ELF-1 (cell line): ENCODE data around the gene PTCD2.

ENCODE experiments used
- DNase-seq: peaks from one replicate; pipeline ENCODE4 v3.0.0-alpha.2; 2016; ENCODE audit warnings: low read depth, low spot score

The PTCD2 gene

DNA sequence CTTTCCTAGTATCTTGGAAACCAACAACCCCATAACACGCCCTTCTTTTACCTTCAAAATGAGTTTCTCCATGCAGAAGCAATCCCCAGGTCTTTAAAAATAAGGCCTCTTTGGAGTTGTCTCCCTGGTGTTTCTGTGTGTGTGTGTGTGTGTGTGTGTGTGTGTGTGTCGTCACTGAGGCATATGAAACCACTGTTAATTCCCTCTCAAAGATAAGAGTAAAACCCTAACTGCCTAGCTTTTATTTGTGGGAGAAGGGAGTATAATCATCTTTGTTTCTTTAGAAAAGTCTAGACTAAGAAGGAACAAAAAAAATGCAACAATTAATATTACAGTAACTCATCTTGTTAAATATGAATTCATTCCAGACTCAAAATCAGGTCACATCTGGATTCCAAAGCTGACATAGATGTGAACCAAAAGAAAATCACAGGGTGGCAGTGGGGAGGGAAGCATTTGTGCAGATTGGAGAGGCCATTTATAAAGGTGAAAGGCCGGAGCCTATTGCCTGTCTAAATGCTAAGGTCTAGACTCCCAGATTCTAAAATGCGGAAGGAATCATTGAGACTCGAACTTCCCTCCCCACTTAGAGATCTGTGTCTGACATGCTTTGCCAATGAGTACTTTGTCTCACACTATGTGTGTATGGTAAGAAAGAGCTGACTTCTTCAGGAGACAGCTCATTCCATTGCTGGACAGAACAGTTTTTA lies 95.6 kb downstream of the PTCD2 start:
- no peak for DNase-seq

DNA sequence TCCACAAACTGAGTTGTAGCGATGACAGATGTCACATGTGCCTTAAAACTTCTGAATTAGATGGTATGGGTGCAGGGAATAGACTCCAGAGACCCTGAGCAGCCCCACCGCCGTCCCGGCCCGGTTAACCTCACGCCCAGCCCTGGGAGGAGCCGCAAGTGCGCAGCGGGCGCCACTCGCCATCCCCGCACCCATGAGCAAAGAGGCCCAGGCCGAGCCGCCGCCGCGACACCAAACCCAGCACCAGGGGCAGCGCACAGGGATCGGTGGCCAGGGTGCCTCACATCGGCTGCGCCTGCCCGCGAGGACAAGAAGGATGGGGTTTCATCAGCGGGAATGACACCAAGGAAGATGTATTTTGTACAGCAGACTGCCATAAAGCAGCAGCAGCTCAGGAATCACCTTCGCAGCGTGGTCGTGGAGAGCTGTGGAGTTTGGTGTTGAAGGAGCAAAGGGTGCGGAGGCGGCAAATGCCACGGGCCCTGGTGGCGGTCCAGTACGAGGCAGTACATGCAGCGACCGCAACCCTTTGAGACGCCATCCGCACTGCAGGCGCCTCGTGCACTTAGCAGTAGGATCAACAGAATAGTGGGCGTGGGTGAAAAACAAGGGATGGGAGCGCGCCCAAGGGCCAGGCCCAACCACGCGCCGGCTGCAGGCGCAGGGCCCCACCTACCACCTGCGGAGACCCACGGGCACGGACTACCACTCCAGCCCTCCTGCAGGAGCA lies 97.3 kb downstream of the PTCD2 start:
- no peak for DNase-seq
